ENCODE measurements around the gene ZNF213.

Gene ZNF213

GRCh38 chr16:3164121-3164991, 29.5 kb downstream of the ZNF213 start:
- Histone ChIP-seq H3K4me1 (ENCODE audit: control insufficient read depth, insufficient read depth, low read length) (no peaks in the 10 kb centered on the region; the same call in 1 of the 2 replicates), H3K36me3 (ENCODE audit: control insufficient read depth in 2 of 2, insufficient read depth in 1 of 2, low read length in 2 of 2) (no peaks in the 10 kb centered on the region), H3K27ac (ENCODE audit: extremely low read depth, low read depth, low read length) (no peak overlapping the region), H3K4me3 (ENCODE audit: low read depth, low read length) (no peak overlapping the region), H3K9me3 (ENCODE audit: control insufficient read depth, insufficient read depth, low read depth, low read length) (no peaks in the 10 kb centered on the region)
- TF ChIP-seq ZSCAN16 (tag by site-specific recombination; IDR thresholded peaks at IDR 0.05): no peak
- TF ChIP-seq ZNF596 (tag by site-specific recombination; IDR thresholded peaks at IDR 0.05): no peak
- no peak for TF ChIP-seq HOXC10 (CRISPR knock-in tag; IDR thresholded peaks at IDR 0.05)
- TF ChIP-seq, protein P1, sequence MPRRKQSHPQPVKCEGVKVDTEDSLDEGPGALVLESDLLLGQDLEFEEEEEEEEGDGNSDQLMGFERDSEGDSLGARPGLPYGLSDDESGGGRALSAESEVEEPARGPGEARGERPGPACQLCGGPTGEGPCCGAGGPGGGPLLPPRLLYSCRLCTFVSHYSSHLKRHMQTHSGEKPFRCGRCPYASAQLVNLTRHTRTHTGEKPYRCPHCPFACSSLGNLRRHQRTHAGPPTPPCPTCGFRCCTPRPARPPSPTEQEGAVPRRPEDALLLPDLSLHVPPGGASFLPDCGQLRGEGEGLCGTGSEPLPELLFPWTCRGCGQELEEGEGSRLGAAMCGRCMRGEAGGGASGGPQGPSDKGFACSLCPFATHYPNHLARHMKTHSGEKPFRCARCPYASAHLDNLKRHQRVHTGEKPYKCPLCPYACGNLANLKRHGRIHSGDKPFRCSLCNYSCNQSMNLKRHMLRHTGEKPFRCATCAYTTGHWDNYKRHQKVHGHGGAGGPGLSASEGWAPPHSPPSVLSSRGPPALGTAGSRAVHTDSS (tag by site-specific recombination; IDR thresholded peaks at IDR 0.05): no peak
- no peak for TF ChIP-seq ZNF10 (tag by site-specific recombination; IDR thresholded peaks at IDR 0.05)
- TF ChIP-seq, protein P2, sequence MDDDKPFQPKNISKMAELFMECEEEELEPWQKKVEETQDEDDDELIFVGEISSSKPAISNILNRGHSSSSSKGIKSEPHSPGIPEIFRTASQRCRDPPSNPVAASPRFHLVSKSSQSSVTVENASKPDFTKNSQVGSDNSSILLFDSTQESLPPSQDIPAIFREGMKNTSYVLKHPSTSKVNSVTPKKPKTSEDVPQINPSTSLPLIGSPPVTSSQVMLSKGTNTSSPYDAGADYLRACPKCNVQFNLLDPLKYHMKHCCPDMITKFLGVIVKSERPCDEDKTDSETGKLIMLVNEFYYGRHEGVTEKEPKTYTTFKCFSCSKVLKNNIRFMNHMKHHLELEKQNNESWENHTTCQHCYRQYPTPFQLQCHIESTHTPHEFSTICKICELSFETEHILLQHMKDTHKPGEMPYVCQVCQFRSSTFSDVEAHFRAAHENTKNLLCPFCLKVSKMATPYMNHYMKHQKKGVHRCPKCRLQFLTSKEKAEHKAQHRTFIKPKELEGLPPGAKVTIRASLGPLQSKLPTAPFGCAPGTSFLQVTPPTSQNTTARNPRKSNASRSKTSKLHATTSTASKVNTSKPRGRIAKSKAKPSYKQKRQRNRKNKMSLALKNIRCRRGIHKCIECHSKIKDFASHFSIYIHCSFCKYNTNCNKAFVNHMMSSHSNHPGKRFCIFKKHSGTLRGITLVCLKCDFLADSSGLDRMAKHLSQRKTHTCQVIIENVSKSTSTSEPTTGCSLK (tag by site-specific recombination; IDR thresholded peaks at IDR 0.05): no peak
- no peak for TF ChIP-seq ZNF777 (tag by site-specific recombination; IDR thresholded peaks at IDR 0.05; ENCODE audit: borderline replicate concordance)
- TF ChIP-seq, protein P3, sequence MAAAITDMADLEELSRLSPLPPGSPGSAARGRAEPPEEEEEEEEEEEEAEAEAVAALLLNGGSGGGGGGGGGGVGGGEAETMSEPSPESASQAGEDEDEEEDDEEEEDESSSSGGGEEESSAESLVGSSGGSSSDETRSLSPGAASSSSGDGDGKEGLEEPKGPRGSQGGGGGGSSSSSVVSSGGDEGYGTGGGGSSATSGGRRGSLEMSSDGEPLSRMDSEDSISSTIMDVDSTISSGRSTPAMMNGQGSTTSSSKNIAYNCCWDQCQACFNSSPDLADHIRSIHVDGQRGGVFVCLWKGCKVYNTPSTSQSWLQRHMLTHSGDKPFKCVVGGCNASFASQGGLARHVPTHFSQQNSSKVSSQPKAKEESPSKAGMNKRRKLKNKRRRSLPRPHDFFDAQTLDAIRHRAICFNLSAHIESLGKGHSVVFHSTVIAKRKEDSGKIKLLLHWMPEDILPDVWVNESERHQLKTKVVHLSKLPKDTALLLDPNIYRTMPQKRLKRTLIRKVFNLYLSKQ (tag by site-specific recombination; IDR thresholded peaks at IDR 0.05; ENCODE audit: borderline replicate concordance): no peak
- no peak for TF ChIP-seq OSR2 (tag by site-specific recombination; IDR thresholded peaks at IDR 0.05)
- no peak for TF ChIP-seq ZNF274 (IDR thresholded peaks at IDR 0.05; ENCODE audit: low read length)
- TF ChIP-seq ZNF274 (tag by site-specific recombination; IDR thresholded peaks at IDR 0.05; ENCODE audit: borderline replicate concordance): no peak
- TF ChIP-seq IKZF3 (tag by site-specific recombination; IDR thresholded peaks at IDR 0.05): no peak
- TF ChIP-seq ZSCAN23 (tag by site-specific recombination; IDR thresholded peaks at IDR 0.05): no peak
- TF ChIP-seq ZNF658 (tag by site-specific recombination; IDR thresholded peaks at IDR 0.05): no peak
- no peak for TF ChIP-seq ZSCAN30 (tag by site-specific recombination; IDR thresholded peaks at IDR 0.05)
- TF ChIP-seq ZNF791 (tag by site-specific recombination; IDR thresholded peaks at IDR 0.05): no peak
- no peak for TF ChIP-seq ZNF133 (tag by site-specific recombination; IDR thresholded peaks at IDR 0.05)
- TF ChIP-seq YY2 (tag by site-specific recombination; IDR thresholded peaks at IDR 0.05): no peak
- TF ChIP-seq ZNF600 (tag by site-specific recombination; IDR thresholded peaks at IDR 0.05): no peak
- no peak for TF ChIP-seq ZFP69B (tag by site-specific recombination; IDR thresholded peaks at IDR 0.05)
- ChIA-PET POLR2A (no interaction called here), CTCF (interaction anchor here (0.8 to 2.4 kb wide), 5 partner anchors 8 to 1124 kb away, joined by 3 to 10 read pairs (median 3); no protein-coding TSS in a partner anchor)

Measured in HEK293 (cell line).